Peyer's patch (tissue), 4 donors: ENCODE data around the gene CDK2. TPM values are rescaled to one million over a fixed set of nuclear protein-coding genes. Genes with fewer than 3 reads are reported as not detected.

Source experiments
- DNase-seq, 3 donors: peaks; one replicate each; pipeline ENCODE4 v3.0.0-alpha.2; 2017 to 2019
- H3K27ac ChIP-seq, 4 donors: fragments of 200-600 bp; sonication (generic); one replicate each; pipeline ENCODE4 v1.5.1; 2016 to 2019
- H3K27me3 ChIP-seq, 2 donors: fragments of 200-600 bp; sonication (generic); one replicate each; pipeline ENCODE4 v1.5.1; 2019
- H3K36me3 ChIP-seq, 3 donors: fragments of 200-600 bp; sonication (generic); one replicate each; pipeline ENCODE4 v1.5.1; 2016 to 2019
- H3K4me1 ChIP-seq, 4 donors: fragments of 200-600 bp; sonication (generic); one replicate each; pipeline ENCODE4 v1.5.1; 2016 to 2019
- H3K4me3 ChIP-seq, 4 donors: fragments of 200-600 bp; sonication (generic); 1 replicate in 3 of 4; 2 replicates in 1 of 4; pipeline ENCODE4 v1.5.1; 2016 to 2019; ENCODE audit warnings: mild to moderate bottlenecking in 1 of 4
- H3K9me3 ChIP-seq, 4 donors: fragments of 200-600 bp; sonication (generic); one replicate each; pipeline ENCODE4 v1.5.1; 2016 to 2019; ENCODE audit warnings: mild to moderate bottlenecking in 1 of 4
- CTCF ChIP-seq, 6 experiments: fragments of 450-650 bp in 4 of 6; fragments of 200-600 bp in 2 of 6; sonication (generic) in 1 of 6; IDR thresholded peaks; one replicate each; pipeline ENCODE4 v1.5.1; 2017 to 2019; ENCODE audit warnings: antibody characterized with exemption in 6 of 6, mild to moderate bottlenecking in 3 of 6, moderate library complexity in 1 of 6
- POLR2A ChIP-seq, 2 donors: fragments of 450-650 bp; IDR thresholded peaks; one replicate each; pipeline ENCODE4 v1.5.1; 2017; ENCODE audit warnings: antibody characterized with exemption in 2 of 2, mild to moderate bottlenecking in 2 of 2, moderate library complexity in 2 of 2
- total RNA-seq, 4 donors: library from RNA; depleted of rRNA; stranded (reverse); fragments of >200 nt; gene quantifications; one replicate each; pipeline ENCODE4 v1.1.0, GENCODE V29; 2016

The CDK2 gene
- total RNA-seq, 4 donors from 2014 or later, result 7.7 to 55.3 (median 13.4) TPM

GRCh38 chr12:55926738-55927587 is 39.7 kb upstream of the CDK2 start:
- Histone ChIP-seq H3K9me3 (no peaks in the 10 kb centered on the region), H3K27me3 (no peaks in the 10 kb centered on the region), H3K4me1 (peaks cover 0 to 38% (median 4%) of the 10 kb centered on the region in 4 donors), H3K27ac (peak overlapping the region; percentile 95 to 98 (median 96)), H3K4me3 (peak overlapping the region; percentile 64 to 91 (median 79)), H3K36me3 (peaks cover 0 to 14% (median 0%) of the 10 kb centered on the region in 3 donors)
- DNase-seq, result peak; percentile 91 to 97 (median 96)
- peak in 1 of 2 donors; percentile 56 for TF ChIP-seq POLR2A (IDR thresholded peaks at IDR 0.05)
- TF ChIP-seq CTCF (IDR thresholded peaks at IDR 0.05), result peak; percentile 43 to 82 (median 70)

- Histone ChIP-seq H3K4me3 (peak within 1 kb of the TSS; percentile 64 to 91 (median 79)), H3K36me3 (peaks cover 0 to 5% (median 0%) of the 10 kb centered on the region in 3 donors), H3K4me1 (peaks cover 0 to 41% (median 5%) of the 10 kb centered on the region in 4 donors)
Observed at GRCh38 chr12:55927588-55928502, 38.8 kb upstream of the CDK2 start, which contains the start of gene PYM1. PYM1 (minus strand) TSS chr12:55927894; CDS start chr12:55927761, 133 bp downstream.

GRCh38 chr12:55929306-55929791 is 37.3 kb upstream of the CDK2 start:
- peaks cover 0 to 53% (median 13%) of the 10 kb centered on the region in 4 donors for H3K4me1 ChIP-seq

More at GRCh38 chr12:55927588-55928502, 38.8 kb upstream of the CDK2 start, which contains the start of gene PYM1:
- peak within 1 kb of the TSS; percentile 95 to 98 (median 96) for H3K27ac ChIP-seq
- H3K27me3 ChIP-seq, result no peaks in the 10 kb centered on the region
- peak; percentile 74 to 95 (median 87) for DNase-seq
- TF ChIP-seq POLR2A (IDR thresholded peaks at IDR 0.05) (peak; percentile 43 to 73), CTCF (IDR thresholded peaks at IDR 0.05) (no peak)
- H3K9me3 ChIP-seq, result no peaks in the 10 kb centered on the region

GRCh38 chr12:55930771-55931316 is 35.8 kb upstream of the CDK2 start, which contains the start of gene DGKA:
DGKA (plus strand) TSS chr12:55931162; CDS start chr12:55936504, 5,342 bp downstream.
- Histone ChIP-seq H3K9me3 (no peaks in the 10 kb centered on the region), H3K27ac (peak within 1 kb of the TSS; percentile 95 to 98 (median 96)), H3K27me3 (no peaks in the 10 kb centered on the region), H3K36me3 (no peaks in the 10 kb centered on the region), H3K4me1 (peaks cover 0 to 65% (median 13%) of the 10 kb centered on the region in 4 donors), H3K4me3 (peak within 1 kb of the TSS; percentile 77 to 90 (median 82))
- DNase-seq, result peak; percentile 73 to 88 (median 87)
- TF ChIP-seq CTCF (IDR thresholded peaks at IDR 0.05), result peak; percentile 24 to 77 (median 60)
- no peak for TF ChIP-seq POLR2A (IDR thresholded peaks at IDR 0.05)

More at GRCh38 chr12:55929306-55929791, 37.3 kb upstream of the CDK2 start:
- H3K9me3 ChIP-seq, result no peaks in the 10 kb centered on the region
- peak overlapping the region in 2 of 4 donors; percentile 6 to 77 for H3K4me3 ChIP-seq
- no peaks in the 10 kb centered on the region for H3K36me3 ChIP-seq
- no peak for TF ChIP-seq CTCF (IDR thresholded peaks at IDR 0.05)
- TF ChIP-seq POLR2A (IDR thresholded peaks at IDR 0.05), result no peak
- no peaks in the 10 kb centered on the region for H3K27me3 ChIP-seq
- H3K27ac ChIP-seq, result peak overlapping the region; percentile 95 to 98 (median 96)
- DNase-seq, result peak in 2 of 3 donors; percentile 94 to 95
